ENCODE results near the gene TSC22D3.
"Not testable (repeated sequence)": the region's sequence is repeated elsewhere in the genome, so short reads cannot be mapped to it uniquely, and the experiment has no call there.

Gene TSC22D3

DNA sequence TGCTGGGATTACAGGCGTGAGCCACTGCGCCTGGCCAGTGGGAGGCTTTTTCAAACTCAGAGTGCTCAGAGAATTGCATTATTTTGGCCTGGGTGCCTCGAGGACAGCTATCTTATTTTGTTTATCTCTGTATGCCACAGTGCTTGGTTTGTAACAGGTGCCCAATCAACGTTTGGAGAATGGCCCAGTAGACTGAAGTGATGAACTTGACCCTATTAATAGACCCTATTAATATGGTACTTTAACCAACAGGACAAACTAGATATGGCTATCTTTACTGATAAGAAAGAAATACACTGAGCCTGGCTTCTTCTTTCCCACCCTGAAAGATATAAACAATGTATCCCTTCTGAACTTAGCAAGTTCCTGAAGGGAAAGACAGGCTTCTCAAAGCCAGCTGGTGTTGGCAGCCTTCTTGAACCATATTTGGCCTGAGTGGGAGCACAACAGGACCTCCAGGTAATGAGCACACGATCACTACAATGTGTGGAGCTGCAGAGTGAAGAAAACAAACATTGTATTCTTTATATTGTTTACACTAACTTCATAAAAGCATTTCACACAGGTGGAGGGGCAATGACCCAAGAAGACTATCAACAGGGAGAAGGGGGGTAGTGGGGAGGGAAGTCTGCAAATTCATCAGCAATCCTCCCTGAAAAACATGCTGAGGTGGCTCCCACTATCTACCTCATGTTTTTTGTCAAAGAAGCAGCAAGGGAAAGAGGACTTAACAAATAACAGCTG lies 105.5 kb downstream of the TSC22D3 start:
- no peak for FAIRE-seq
- TF ChIP-seq POLR2A (IDR thresholded peaks at IDR 0.05; ENCODE audit: low read depth, low read length): no peak
- DNase-seq (ENCODE audit: insufficient read length, low spot score): no peak

- FAIRE-seq: no peak
- DNase-seq (ENCODE audit: insufficient read length, low spot score): no peak
- TF ChIP-seq POLR2A (IDR thresholded peaks at IDR 0.05; ENCODE audit: low read depth, low read length): no peak
Measured at GRCh38 chrX:107669261-107669660, 106.3 kb downstream of the TSC22D3 start.

DNA sequence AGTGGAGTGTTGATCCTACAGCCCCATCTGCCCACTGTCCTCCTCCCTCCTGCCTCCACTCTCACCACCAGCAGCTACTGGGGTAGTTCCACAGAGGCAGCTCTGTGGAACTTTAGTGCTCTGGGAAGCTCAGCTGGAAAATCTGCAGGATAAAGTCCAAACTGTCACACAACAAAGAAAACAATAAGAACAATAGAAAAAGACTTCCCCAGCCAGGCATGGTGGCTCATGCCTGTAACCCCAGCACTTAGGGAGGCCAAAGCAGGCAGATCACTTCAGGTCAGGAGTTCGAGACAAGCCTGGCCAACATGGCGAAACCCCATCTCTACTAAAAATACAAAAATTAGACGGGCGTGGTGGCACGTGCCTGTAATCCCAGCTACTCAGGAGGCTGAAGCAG lies 106.9 kb downstream of the TSC22D3 start:
- not testable (repeated sequence) for DNase-seq (ENCODE audit: insufficient read length, low spot score); FAIRE-seq

- no peak for TF ChIP-seq POLR2A (IDR thresholded peaks at IDR 0.05; ENCODE audit: low read depth, low read length)
- no peak for DNase-seq (ENCODE audit: insufficient read length, low spot score)
- FAIRE-seq: no peak
Measured at GRCh38 chrX:107667426-107667825, 108.2 kb downstream of the TSC22D3 start.

DNA sequence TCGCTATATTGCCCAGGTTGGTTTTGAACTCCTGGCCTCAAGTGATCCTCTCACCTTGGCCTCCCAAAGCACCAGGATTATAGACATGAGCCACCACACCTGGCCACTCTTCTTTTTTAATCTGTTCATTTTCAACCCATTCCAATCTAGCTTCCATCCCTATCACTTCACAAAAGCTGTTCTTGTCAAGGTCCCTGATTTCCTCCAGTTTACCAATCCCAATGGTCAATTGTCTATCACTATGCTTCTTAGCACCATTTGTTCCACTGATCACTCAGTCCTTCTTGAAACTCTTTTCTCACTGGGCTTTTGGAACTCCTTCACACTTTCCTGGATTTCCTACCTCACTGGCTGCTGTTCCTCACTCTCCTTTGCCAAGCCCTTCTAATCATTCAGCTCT lies 108.7 kb downstream of the TSC22D3 start:
- FAIRE-seq: no peak
- TF ChIP-seq POLR2A (IDR thresholded peaks at IDR 0.05; ENCODE audit: low read depth, low read length): no peak
- no peak for DNase-seq (ENCODE audit: insufficient read length, low spot score)

Data from H54 (cell line).